Esophagus muscularis mucosa (tissue), 4 donors: ENCODE measurements around the gene RDH16. TPM values are rescaled to one million over a fixed set of nuclear protein-coding genes. Genes with fewer than 3 reads are reported as not detected.
"Not testable (repeated sequence)": the region's sequence is repeated elsewhere in the genome, so short reads cannot be mapped to it uniquely, and the experiment has no call there.

Experiments
- DNase-seq: peaks from one replicate; pipeline ENCODE4 v3.0.0-alpha.2; 2017; ENCODE audit errors: extremely low spot score
- H3K27ac ChIP-seq, 4 donors: fragments of 200-600 bp; sonication (generic); replicated peaks in 1 of 4; 1 replicate in 3 of 4; 2 replicates in 1 of 4; pipeline ENCODE4 v1.5.1; 2016 to 2019; ENCODE audit warnings: mild to moderate bottlenecking in 1 of 4
- H3K27me3 ChIP-seq, 4 donors: fragments of 200-600 bp; sonication (generic); one replicate each; pipeline versions ENCODE4 v1.5.1 to v1.6.0; 2016 to 2019
- H3K36me3 ChIP-seq, 4 donors: fragments of 200-600 bp; sonication (generic); one replicate each; pipeline ENCODE4 v1.5.1; 2016 to 2019
- H3K4me1 ChIP-seq, 4 donors: fragments of 200-600 bp; sonication (generic); one replicate each; pipeline ENCODE4 v1.5.1; 2016 to 2019
- H3K4me3 ChIP-seq, 4 donors: fragments of 200-600 bp; sonication (generic); 1 replicate in 2 of 4; 2 replicates in 2 of 4; pipeline ENCODE4 v1.5.1; 2016 to 2019; ENCODE audit warnings: mild to moderate bottlenecking in 4 of 4, moderate library complexity in 1 of 4
- H3K9me3 ChIP-seq, 4 donors: fragments of 200-600 bp; sonication (generic); 1 replicate in 3 of 4; 2 replicates in 1 of 4; pipeline ENCODE4 v1.5.1; 2016 to 2019
- EP300 ChIP-seq: sonication (generic); formaldehyde crosslinking; IDR thresholded peaks from one replicate; pipeline ENCODE4 v1.6.1; 2017; ENCODE audit warnings: antibody characterized with exemption
- POLR2A ChIP-seq: fragments of 450-650 bp; IDR thresholded peaks from one replicate; pipeline ENCODE4 v1.6.1; 2017; ENCODE audit warnings: antibody characterized with exemption, moderate library complexity, mild to moderate bottlenecking, low read depth
- POLR2AphosphoS5 ChIP-seq, 2 donors: sonication (generic); formaldehyde crosslinking; IDR thresholded peaks; one replicate each; pipeline ENCODE4 v1.6.1; 2017; ENCODE audit warnings: antibody characterized with exemption in 2 of 2
- WGBS: methylation state at CpG from one replicate; pipeline ENCODE4 v1.1.5; 2018; 5-methylcytosine and 5-hydroxymethylcytosine counted together
- intact Hi-C: fragments of 100-400 bp; cut with DNase I; formaldehyde crosslinking; loops from one replicate; pipeline ENCODE4 v1.15.1; 2023
- total RNA-seq, 4 donors: library from RNA; depleted of rRNA; stranded (reverse); fragments of >200 nt; gene quantifications; one replicate each; pipeline versions ENCODE4 v1.1.0 to v1.2.1, GENCODE V29; 2016
- TF ChIP-seq, protein P1 (sequence below), 3 experiments: fragments of 200-600 bp in 2 of 3; fragments of 450-650 bp in 1 of 3; sonication (generic) in 2 of 3; IDR thresholded peaks; one replicate each; pipeline ENCODE4 v1.5.1; 2017 to 2019; ENCODE audit warnings: antibody characterized with exemption in 3 of 3, mild to moderate bottlenecking in 2 of 3, moderate library complexity in 1 of 3

The RDH16 gene
- total RNA-seq, 4 donors from 2014 or later, result 0.17 to 0.69 (median 0.42) TPM; not detected in 1

- TF ChIP-seq, protein P1, sequence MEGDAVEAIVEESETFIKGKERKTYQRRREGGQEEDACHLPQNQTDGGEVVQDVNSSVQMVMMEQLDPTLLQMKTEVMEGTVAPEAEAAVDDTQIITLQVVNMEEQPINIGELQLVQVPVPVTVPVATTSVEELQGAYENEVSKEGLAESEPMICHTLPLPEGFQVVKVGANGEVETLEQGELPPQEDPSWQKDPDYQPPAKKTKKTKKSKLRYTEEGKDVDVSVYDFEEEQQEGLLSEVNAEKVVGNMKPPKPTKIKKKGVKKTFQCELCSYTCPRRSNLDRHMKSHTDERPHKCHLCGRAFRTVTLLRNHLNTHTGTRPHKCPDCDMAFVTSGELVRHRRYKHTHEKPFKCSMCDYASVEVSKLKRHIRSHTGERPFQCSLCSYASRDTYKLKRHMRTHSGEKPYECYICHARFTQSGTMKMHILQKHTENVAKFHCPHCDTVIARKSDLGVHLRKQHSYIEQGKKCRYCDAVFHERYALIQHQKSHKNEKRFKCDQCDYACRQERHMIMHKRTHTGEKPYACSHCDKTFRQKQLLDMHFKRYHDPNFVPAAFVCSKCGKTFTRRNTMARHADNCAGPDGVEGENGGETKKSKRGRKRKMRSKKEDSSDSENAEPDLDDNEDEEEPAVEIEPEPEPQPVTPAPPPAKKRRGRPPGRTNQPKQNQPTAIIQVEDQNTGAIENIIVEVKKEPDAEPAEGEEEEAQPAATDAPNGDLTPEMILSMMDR (IDR thresholded peaks at IDR 0.05), result no peak
- no peak for TF ChIP-seq POLR2A
- TF ChIP-seq POLR2AphosphoS5 (IDR thresholded peaks at IDR 0.05), result no peak
- no peak for TF ChIP-seq EP300
- DNase-seq, result no peak
- H3K4me3 ChIP-seq, result no peak overlapping the region
- no peaks in the 10 kb centered on the region for H3K9me3 ChIP-seq
- 83% methylated on average over 1 of the region's 1 CpG for WGBS
- no peaks in the 10 kb centered on the region for H3K27me3 ChIP-seq
- no peak overlapping the region for H3K27ac ChIP-seq
- H3K36me3 ChIP-seq, result no peaks in the 10 kb centered on the region
- intact Hi-C loops, result no loop called here
- no peaks in the 10 kb centered on the region for H3K4me1 ChIP-seq
Measured at GRCh38 chr12:56921346-56921745, 36.1 kb downstream of the RDH16 start.

- H3K36me3 ChIP-seq, H3K4me1 ChIP-seq, intact Hi-C loops, H3K27ac ChIP-seq, H3K4me3 ChIP-seq, H3K9me3 ChIP-seq, H3K27me3 ChIP-seq, DNase-seq: not testable (repeated sequence)
- 91% methylated on average over 3 of the region's 3 CpGs for WGBS
Measured at GRCh38 chr12:56918139-56918538, 39.3 kb downstream of the RDH16 start.

DNA sequence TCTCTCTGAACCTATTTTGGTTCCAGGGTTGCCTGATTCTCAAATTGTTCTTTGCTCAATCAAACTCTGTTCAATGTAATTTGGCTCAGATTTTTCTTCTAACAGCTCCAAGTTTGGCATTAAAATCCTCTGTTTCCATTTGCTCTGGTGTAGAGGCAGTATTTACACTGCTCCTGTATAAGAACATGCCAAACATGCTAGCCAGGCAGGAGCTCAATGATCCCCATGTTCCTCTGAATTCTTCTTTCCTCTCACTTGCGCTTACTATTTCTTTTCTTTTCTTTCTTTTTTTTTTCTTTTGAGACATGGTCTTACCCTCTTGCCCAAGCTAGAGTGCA is 40.4 kb downstream of the RDH16 start:
- Histone ChIP-seq H3K36me3 (no peaks in the 10 kb centered on the region), H3K4me1 (no peaks in the 10 kb centered on the region), H3K27ac (no peak overlapping the region), H3K4me3 (no peak overlapping the region), H3K27me3 (no peaks in the 10 kb centered on the region), H3K9me3 (no peaks in the 10 kb centered on the region)
- no peak for DNase-seq
- 82% methylated on average over 1 of the region's 1 CpG for WGBS
- intact Hi-C loops, result no loop called here
- TF ChIP-seq EP300 (no peak), POLR2A (no peak), POLR2AphosphoS5 (IDR thresholded peaks at IDR 0.05) (no peak)
- TF ChIP-seq, protein P1 (IDR thresholded peaks at IDR 0.05), result no peak

- Histone ChIP-seq H3K4me1 (no peaks in the 10 kb centered on the region), H3K27ac (no peak overlapping the region), H3K27me3 (no peaks in the 10 kb centered on the region), H3K4me3 (no peak overlapping the region), H3K9me3 (no peaks in the 10 kb centered on the region), H3K36me3 (no peaks in the 10 kb centered on the region)
- WGBS, result 76% methylated on average over 4 of the region's 4 CpGs
- DNase-seq, result no peak
- no peak for TF ChIP-seq POLR2A
- TF ChIP-seq EP300, result no peak
- TF ChIP-seq POLR2AphosphoS5 (IDR thresholded peaks at IDR 0.05), result no peak
- TF ChIP-seq, protein P1 (IDR thresholded peaks at IDR 0.05), result no peak
- intact Hi-C loops, result no loop called here
Measured at GRCh38 chr12:56916296-56916995, 41.0 kb downstream of the RDH16 start.

DNA sequence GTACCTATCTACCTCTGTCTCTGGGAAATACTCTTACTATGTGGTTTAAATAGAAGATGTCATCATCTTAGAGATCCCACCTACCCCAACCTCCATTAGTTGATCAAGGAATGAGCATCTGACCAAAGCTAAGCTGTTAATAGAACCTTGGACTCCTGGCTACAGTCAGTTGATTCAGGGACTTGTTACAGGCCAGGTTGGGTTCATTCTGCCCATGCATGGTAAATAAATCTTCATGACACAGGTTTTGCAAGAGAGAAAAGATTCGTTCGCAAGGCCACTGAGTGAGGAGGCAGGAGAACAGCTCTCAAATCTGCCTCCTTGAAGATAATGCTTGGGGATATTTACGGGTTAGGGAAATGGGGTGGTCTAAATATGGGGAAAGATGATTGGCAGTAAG is 42.7 kb downstream of the RDH16 start:
- Histone ChIP-seq H3K4me1 (no peaks in the 10 kb centered on the region), H3K36me3 (no peaks in the 10 kb centered on the region), H3K4me3 (no peak overlapping the region), H3K27me3 (no peaks in the 10 kb centered on the region), H3K27ac (no peak overlapping the region), H3K9me3 (peaks cover 0 to 3% (median 0%) of the 10 kb centered on the region in 4 donors)
- TF ChIP-seq POLR2AphosphoS5 (IDR thresholded peaks at IDR 0.05), result no peak
- no peak for TF ChIP-seq POLR2A
- no peak for TF ChIP-seq EP300
- TF ChIP-seq, protein P1 (IDR thresholded peaks at IDR 0.05), result no peak
- WGBS, result 81% methylated on average over 3 of the region's 3 CpGs
- intact Hi-C loops, result no loop called here
- no peak for DNase-seq
